ENCODE results near the gene OBSL1. TPM values are rescaled to one million over a fixed set of nuclear protein-coding genes. Genes with fewer than 3 reads are reported as not detected.

OBSL1 gene
- total RNA-seq, 2 donors from 2014 or later = 88.7 to 151 TPM

- DNase-seq (ENCODE audit: low spot score) (no peak), ATAC-seq (ENCODE audit: insufficient number of reproducible peaks, low FRiP score, low read depth) (no peak)
- Histone ChIP-seq H3K36me3 (no peaks in the 10 kb centered on the region), H3K27me3 (replicated peaks; ENCODE audit: insufficient read depth) (no peaks in the 10 kb centered on the region), H3K27ac (peak overlapping the region in 1 of 2 donors; percentile 29), H3K4me3 (peak overlapping the region; percentile 66), H3K4me1 (ENCODE audit: control insufficient read depth in 1 of 2, low read depth in 2 of 2) (peaks cover 0 to 25% of the 10 kb centered on the region in 2 donors), H3K9me3 (no peaks in the 10 kb centered on the region)
- TF ChIP-seq CTCF (IDR thresholded peaks at IDR 0.05) = no peak
Observed at GRCh38 chr2:219522111-219523030, 49.0 kb downstream of the OBSL1 start.

- no peak overlapping the region for H3K4me3 ChIP-seq
- TF ChIP-seq CTCF (IDR thresholded peaks at IDR 0.05) = peak; percentile 60
- ATAC-seq (ENCODE audit: insufficient number of reproducible peaks, low FRiP score, low read depth) = no peak
- H3K27me3 ChIP-seq (replicated peaks; ENCODE audit: insufficient read depth) = no peaks in the 10 kb centered on the region
- peaks cover 0 to 25% of the 10 kb centered on the region in 2 donors for H3K4me1 ChIP-seq (ENCODE audit: control insufficient read depth in 1 of 2, low read depth in 2 of 2)
- DNase-seq (ENCODE audit: low spot score) = no peak
- no peaks in the 10 kb centered on the region for H3K36me3 ChIP-seq
- peak overlapping the region in 1 of 2 donors; percentile 29 for H3K27ac ChIP-seq
- H3K9me3 ChIP-seq = no peaks in the 10 kb centered on the region
Observed at GRCh38 chr2:219521066-219521880, 50.1 kb downstream of the OBSL1 start.

- Histone ChIP-seq H3K9me3 (no peaks in the 10 kb centered on the region), H3K36me3 (no peaks in the 10 kb centered on the region), H3K4me1 (ENCODE audit: control insufficient read depth in 1 of 2, low read depth in 2 of 2) (peaks cover 0 to 25% of the 10 kb centered on the region in 2 donors), H3K4me3 (no peak overlapping the region), H3K27me3 (replicated peaks; ENCODE audit: insufficient read depth) (no peaks in the 10 kb centered on the region), H3K27ac (no peak overlapping the region)
- DNase-seq (ENCODE audit: low spot score) (no peak), ATAC-seq (ENCODE audit: insufficient number of reproducible peaks, low FRiP score, low read depth) (no peak)
- no peak for TF ChIP-seq CTCF (IDR thresholded peaks at IDR 0.05)
Observed at GRCh38 chr2:219520079-219520478, 51.3 kb downstream of the OBSL1 start.

GRCh38 chr2:219519526-219519916, 51.8 kb downstream of the OBSL1 start:
- DNase-seq (ENCODE audit: low spot score) (no peak), ATAC-seq (ENCODE audit: insufficient number of reproducible peaks, low FRiP score, low read depth) (no peak)
- TF ChIP-seq CTCF (IDR thresholded peaks at IDR 0.05) = no peak
- Histone ChIP-seq H3K9me3 (no peaks in the 10 kb centered on the region), H3K27ac (no peak overlapping the region), H3K36me3 (no peaks in the 10 kb centered on the region), H3K4me1 (ENCODE audit: control insufficient read depth in 1 of 2, low read depth in 2 of 2) (peaks cover 0 to 26% of the 10 kb centered on the region in 2 donors), H3K4me3 (no peak overlapping the region), H3K27me3 (replicated peaks; ENCODE audit: insufficient read depth) (no peaks in the 10 kb centered on the region)
